ENCODE data around the gene GRB10. TPM values are rescaled to one million over a fixed set of nuclear protein-coding genes. Genes with fewer than 3 reads are reported as not detected.

The GRB10 gene
- total and polyA plus RNA-seq, 2 experiments from 2014 or later: 35.0 to 154 TPM

GRCh38 chr7:50647286-50647980 is 135.3 kb downstream of the GRB10 start (continued):
- TF ChIP-seq ZNF462 (CRISPR knock-in tag; IDR thresholded peaks at IDR 0.05) (no peak), JUNB (IDR thresholded peaks at IDR 0.05; ENCODE audit: unreplicated experiment) (no peak), NANOG (IDR thresholded peaks at IDR 0.05; ENCODE audit: borderline replicate concordance) (no peak), ZNF114 (CRISPR knock-in tag; IDR thresholded peaks at IDR 0.05) (no peak)

GRCh38 chr7:50646069-50646468 is 136.6 kb downstream of the GRB10 start:
- Histone ChIP-seq H3F3A (replicated peaks; ENCODE audit: low read depth) (no peaks in the 10 kb centered on the region), H2AFZ (no peak overlapping the region), H3K4me2 (no peak overlapping the region), H3K27me3 (ENCODE audit: insufficient read depth) (no peaks in the 10 kb centered on the region), H3K4me3 (no peak overlapping the region), H3K79me2 (replicated peaks; ENCODE audit: insufficient read depth) (peaks cover 23% of the 10 kb centered on the region), H3K4me1 (ENCODE audit: insufficient read depth) (no peaks in the 10 kb centered on the region), H3K9me2 (ENCODE audit: insufficient read depth) (no peaks in the 10 kb centered on the region; the same call in 1 of the 2 replicates), H4K20me1 (replicated peaks; ENCODE audit: insufficient read depth) (peaks cover 2% of the 10 kb centered on the region; the same call in 1 of the 2 replicates), H3K27ac (ENCODE audit: low read depth) (no peak overlapping the region), H3K36me3 (ENCODE audit: insufficient read depth) (no peaks in the 10 kb centered on the region)
- H3K4me3 Mint-ChIP-seq: no peak overlapping the region
- H3K4me1 Mint-ChIP-seq: peaks cover 16% of the 10 kb centered on the region
- H3K9me3 Mint-ChIP-seq: no peaks in the 10 kb centered on the region
- H3K27ac Mint-ChIP-seq: no peak overlapping the region
- no peak for DNase-seq (ENCODE audit: low spot score)
- H3K36me3 Mint-ChIP-seq (ENCODE audit: low read depth): peaks cover 24% of the 10 kb centered on the region
- no peak for ATAC-seq
- H3K27me3 Mint-ChIP-seq (ENCODE audit: insufficient read depth, low read depth, poor library complexity): peaks cover 5% of the 10 kb centered on the region
- no peak for TF ChIP-seq REST (IDR thresholded peaks at IDR 0.05; ENCODE audit: unreplicated experiment)
- TF ChIP-seq POLR2AphosphoS5 (IDR thresholded peaks at IDR 0.05; ENCODE audit: low read depth): no peak
- TF ChIP-seq CTCF (conservative IDR thresholded peaks at IDR 0.05; ENCODE audit: low read depth in 2 of 2): no peak
- TF ChIP-seq ZNF114 (CRISPR knock-in tag; IDR thresholded peaks at IDR 0.05): no peak
- no peak for TF ChIP-seq JUNB (IDR thresholded peaks at IDR 0.05; ENCODE audit: unreplicated experiment)
- no peak for TF ChIP-seq NANOG (IDR thresholded peaks at IDR 0.05; ENCODE audit: borderline replicate concordance)
- TF ChIP-seq EZH2 (IDR thresholded peaks at IDR 0.05; ENCODE audit: low read depth, unreplicated experiment): no peak
- no peak for TF ChIP-seq CREB1 (CRISPR knock-in tag; IDR thresholded peaks at IDR 0.05; ENCODE audit: low read depth)
- no peak for TF ChIP-seq EZH2phosphoT487 (IDR thresholded peaks at IDR 0.05; ENCODE audit: unreplicated experiment)

All from GM23338 (cell line).